NCI-H82 treated with DMSO at 0.1 percent for 48 hours (cell line): Measurements from ENCODE around the gene MRM1.

Experiments used
- DNase-seq: peaks from one replicate; lab custom pipeline; 2025; ENCODE audit not compliant: unreplicated experiment; lab: John Stamatoyannopoulos, UW

MRM1 gene, protein sequence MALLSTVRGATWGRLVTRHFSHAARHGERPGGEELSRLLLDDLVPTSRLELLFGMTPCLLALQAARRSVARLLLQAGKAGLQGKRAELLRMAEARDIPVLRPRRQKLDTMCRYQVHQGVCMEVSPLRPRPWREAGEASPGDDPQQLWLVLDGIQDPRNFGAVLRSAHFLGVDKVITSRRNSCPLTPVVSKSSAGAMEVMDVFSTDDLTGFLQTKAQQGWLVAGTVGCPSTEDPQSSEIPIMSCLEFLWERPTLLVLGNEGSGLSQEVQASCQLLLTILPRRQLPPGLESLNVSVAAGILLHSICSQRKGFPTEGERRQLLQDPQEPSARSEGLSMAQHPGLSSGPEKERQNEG

DNA sequence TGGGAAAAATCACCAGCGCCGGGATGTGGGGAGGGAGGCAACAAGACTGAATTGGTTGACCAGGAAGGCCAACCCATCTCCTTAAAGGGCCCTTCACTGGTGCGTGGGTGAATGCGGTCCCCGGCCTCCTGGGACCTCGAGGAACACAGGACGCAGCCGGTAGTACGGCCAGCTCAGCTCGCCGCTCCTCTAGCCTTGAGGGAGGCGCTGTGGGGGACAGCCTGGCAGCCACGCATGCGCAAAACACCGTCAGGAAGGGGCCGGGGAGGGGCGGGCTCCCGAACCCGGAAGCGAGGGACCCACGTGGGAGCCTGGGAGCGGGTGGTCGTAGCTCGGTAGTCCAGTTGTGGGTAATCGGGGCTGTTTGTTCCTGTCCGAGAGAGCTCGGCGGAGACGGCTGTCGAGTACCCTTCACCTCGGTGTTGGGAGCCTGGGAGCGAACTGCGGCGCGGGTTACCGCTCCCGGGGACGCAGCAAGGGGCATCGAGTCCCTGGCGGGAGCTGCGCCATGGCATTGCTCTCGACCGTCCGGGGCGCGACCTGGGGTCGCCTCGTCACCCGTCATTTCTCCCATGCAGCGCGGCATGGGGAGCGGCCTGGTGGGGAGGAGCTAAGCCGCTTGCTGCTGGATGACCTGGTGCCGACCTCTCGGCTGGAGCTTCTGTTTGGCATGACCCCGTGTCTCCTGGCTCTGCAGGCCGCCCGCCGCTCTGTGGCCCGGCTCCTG is at the start of gene MRM1:
Gene MRM1 (plus strand): TSS at position 281 of the 727 bp plus-strand sequence. CDS start 228 bp downstream, at position 509.
- peak; percentile 78 for DNase-seq

DNA sequence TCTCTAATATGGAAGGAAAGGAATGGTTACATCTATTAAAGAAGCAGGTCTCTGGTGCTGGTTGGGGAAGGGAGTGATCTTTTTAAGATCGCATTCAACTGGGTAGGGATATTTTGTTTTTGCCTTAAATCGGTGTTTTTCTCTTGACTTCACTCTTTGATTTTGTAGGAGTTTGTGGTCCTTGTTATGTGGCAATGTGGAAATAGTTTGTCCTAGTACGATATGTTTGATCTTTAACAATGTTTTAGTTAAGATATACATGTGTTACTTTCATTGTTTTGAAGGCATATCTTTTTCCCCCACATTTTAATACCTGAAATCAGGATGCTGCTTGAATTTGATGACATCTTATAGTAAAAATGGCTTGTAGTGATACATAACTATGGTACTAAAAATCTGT is 47.9 kb upstream of the MRM1 start:
- no peak for DNase-seq

DNA sequence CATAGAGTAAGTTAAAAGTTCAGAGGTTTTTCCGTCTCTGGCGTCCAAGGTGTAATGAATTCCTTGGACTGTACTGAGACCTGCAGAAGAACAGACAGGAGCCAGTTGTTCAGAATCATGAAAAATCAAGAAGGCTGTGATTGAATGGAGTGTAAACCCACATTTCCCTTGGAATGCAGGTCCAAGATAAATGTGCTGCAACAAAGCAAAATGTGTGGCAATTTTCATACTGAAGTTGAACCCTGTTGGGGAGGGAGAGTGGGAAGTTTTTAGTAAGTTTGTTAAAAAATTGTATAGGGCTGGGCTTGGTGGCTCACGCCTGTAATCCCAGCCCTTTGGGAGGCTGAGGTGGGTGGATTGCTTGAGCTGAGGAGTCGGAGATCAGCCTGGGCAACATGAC is 35.3 kb upstream of the MRM1 start:
- DNase-seq: no peak

DNA sequence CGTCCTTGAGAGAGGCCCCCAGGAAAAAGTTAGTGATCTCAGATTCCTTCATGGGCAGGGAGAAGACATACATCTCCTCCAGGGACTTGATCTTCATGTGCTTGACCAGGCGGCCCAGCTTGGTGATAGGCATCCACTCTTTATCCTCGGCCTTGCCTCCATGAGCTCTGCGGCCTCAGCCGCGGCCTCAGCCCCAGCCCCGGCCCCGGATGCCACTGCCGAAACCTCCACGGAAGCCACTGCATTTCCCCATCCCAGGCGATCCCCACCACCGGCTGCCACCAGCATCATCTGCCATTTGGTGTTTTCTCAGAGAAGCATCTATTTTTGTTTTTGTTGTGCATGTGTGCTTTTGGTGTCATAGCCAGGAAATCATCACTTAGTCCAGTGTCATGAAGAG is 26.4 kb upstream of the MRM1 start:
- DNase-seq: no peak

DNA sequence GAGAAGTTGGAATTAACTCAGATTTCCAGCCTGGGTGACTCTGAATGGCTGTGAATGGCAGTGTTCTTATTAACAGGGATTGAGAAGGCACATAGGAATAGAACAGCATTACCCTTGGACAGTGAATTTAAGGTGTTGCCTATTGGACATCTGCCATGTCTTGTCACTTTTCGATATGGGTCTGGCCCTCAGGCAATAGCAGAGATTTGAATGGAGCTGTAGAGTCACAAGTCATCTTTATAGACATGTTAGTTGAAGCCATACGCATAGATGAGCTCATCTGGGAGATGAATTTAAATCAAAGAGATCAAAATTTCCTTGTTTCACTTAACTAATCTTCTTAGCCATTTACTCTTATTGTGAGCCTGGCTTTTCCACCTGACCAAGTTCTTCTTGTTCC is 24.6 kb upstream of the MRM1 start:
- DNase-seq: no peak

DNA sequence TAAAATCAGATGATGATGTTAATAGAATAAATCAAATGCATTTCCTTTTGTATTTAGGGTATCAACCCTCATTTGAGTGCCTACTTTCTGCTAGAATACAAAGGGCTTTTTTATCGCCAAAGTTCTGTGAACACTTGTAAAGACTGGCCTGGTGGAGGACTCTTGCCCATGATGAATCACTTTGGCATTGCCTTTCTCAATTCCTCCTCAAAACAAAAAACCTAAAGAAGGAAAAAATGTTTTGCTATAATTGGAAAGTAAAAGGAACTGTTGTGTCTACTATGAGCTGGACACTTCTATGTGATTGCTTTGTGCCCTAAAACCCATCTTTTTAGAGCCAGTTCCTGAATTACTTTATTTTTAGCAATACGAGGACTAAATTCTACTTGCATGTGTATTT is 22.7 kb upstream of the MRM1 start:
- no peak for DNase-seq

DNA sequence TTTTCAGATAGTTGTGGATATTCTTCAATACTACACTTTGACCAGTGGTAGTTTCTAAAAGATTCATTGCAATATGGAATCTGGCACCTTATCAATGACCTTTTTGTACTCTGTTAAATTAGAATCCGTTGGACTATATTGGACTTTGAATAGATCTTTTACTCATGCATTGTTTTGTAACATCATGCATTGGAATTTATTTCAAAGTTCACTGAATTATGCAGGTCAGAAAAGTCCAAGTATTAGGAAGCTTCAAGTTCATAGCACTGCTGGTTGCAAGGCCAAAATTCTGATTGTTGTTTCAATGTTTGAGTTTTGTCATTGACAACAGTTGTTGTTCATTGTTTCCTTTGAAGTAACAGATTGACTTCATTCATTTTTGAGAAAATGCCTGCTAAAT is 17.6 kb upstream of the MRM1 start:
- DNase-seq: no peak

DNA sequence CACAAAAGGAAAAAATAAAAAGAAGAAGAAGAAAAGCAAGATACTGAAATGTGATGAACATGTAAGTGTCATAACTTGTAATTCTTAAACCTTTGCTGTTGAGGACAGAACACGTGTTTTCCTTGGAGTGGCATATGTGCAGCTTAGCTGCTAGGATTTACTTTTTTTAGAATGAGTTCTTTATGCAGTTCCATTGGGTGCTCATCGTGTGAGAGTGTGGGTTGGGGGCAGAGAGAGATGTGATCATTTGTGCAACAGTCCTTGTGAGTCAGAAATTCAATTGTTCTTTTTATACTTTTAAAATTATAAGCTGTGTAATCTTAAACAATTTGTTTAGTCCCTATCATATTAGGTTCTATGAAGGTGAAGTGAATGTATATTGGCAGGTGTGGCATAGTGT is 15.2 kb upstream of the MRM1 start:
- no peak for DNase-seq

DNA sequence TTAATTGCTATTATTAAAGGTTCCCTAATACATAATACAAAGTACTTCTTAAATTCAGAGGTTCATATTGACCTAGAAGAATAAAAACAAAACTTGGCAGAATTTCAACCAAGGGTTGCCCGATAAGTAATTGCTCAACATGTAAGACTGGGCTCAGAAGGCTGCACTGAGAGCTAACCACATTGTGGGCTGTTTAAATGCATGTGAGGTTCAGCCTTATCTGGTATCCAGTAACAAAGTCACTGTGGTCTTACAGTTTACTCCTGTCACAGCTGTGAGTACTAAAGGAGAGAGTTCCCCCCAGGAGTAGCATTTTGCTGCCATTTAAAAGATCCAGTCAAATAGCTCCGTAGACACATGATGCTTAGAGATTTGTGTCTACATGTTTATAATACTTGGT is 11.3 kb upstream of the MRM1 start:
- DNase-seq: no peak

DNA sequence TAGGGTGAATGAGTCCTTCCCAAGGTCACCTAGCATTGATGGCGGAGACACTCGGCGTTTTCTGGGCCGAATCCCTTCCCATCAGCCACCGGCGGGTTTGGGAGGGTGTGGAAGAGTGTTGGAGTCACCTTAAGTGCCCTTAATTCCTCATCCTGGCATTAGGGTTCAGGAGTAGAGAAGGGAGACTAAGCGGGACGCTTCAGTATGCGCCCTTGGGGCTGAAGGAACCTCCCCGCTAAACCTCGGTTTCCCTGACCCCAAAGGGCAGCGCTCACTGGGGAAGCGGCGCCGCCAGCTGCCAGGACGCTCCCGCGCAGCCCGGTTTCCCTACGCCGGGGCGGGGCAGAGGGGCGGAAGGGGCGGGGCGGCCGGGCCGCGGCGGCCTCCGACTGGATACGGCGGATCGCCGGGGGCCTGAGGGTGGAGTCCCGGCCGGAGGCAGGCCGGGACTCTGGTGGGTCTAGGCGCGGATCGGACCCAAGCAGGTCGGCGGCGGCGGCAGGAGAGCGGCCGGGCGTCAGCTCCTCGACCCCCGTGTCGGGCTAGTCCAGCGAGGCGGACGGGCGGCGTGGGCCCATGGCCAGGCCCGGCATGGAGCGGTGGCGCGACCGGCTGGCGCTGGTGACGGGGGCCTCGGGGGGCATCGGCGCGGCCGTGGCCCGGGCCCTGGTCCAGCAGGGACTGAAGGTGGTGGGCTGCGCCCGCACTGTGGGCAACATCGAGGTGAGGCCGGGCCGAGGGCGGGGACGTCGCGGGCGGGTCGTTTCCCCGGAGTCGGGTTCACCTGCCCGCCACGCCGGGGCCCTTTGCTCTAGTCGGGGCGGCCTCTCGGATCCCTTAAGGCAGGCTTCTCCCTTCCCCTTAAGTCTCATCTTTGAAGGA is 9.7 kb upstream of the MRM1 start, which contains the start of gene DHRS11:
Gene DHRS11 (plus strand): TSS at position 446 of the 882 bp plus-strand sequence. CDS start 131 bp downstream, at position 577.
- DNase-seq: peak; percentile 42

DNA sequence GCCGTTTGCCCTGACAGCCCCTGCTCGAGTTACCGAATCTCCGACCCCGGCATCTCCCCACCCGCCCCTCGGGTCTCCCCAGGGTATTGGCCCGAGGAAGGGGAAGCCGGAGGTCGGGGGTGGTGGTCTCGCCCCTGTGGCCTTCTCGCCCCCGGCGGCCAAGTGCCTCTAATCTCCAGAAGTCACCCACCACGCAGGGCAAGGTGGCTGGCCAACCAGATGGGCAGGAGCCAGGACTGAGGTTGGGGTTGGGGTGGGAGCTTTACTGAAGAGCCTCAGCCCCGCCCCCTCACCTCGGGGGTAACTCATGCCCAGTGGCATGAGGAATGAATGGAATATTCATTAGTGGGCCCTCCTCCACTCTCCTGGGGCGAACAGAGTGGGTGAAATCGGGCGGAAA is 9.1 kb upstream of the MRM1 start:
- no peak for DNase-seq

DNA sequence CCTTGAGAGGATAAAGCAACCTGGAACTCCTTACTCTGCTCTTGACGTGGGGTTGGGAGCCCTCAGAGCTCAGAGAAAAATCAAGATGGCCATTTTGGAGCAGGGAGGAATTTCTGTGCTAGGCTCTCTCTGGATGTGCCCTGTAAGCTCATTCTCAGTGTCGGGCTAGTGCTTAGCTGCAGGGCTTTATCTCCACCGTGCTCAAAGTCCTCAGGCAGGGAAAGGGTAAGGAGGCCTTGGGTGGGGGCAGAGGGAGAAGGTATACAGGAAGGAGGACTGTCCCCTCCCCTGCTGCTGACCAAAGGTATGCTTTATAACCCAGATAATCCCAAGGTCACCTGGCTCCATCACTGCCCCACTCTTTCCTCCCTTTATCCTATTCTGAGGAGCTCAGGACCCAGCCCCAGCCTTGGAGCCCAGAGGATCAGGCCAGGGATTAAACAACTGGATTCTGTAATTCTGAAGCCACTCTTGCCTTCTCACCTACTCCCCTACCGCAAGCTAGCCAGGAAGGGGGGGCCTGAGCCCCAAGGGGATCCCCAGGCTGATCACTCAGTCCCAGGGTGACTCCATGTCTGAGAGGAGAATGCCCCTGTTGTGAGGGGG is 8.6 kb upstream of the MRM1 start:
- DNase-seq: no peak

DNA sequence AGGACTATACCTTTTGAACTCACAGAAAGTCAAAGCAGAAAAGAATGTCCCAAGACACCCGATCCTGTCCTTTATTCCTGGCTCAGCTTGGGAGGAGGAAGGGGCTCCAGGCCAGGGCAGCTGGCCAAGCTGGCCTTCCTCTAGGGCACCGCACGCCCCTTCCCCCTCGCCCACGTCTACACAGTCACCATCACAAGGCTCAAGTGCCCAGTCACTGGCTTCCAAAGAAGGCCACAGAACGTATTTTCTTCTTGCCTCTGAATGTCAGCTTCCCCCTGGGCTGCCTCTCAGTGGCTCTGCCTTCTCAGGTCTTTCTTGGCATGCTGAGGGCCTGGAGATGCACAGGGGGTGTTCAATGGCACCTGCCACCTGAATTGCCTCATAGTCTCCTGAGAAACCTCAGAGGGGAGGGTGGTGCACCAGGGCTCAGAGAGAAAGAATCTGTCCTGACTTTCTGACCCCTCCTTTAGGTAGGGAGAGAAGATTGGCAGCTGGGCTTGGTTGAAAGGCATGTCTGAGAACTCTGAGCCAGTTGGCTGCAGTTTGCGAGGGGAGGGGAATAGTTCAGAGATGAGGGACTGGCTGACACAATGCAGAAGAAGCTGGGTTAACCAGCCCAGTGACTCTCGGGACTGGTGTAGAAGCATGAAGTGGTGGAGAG is 7.6 kb upstream of the MRM1 start:
- DNase-seq: no peak

DNA sequence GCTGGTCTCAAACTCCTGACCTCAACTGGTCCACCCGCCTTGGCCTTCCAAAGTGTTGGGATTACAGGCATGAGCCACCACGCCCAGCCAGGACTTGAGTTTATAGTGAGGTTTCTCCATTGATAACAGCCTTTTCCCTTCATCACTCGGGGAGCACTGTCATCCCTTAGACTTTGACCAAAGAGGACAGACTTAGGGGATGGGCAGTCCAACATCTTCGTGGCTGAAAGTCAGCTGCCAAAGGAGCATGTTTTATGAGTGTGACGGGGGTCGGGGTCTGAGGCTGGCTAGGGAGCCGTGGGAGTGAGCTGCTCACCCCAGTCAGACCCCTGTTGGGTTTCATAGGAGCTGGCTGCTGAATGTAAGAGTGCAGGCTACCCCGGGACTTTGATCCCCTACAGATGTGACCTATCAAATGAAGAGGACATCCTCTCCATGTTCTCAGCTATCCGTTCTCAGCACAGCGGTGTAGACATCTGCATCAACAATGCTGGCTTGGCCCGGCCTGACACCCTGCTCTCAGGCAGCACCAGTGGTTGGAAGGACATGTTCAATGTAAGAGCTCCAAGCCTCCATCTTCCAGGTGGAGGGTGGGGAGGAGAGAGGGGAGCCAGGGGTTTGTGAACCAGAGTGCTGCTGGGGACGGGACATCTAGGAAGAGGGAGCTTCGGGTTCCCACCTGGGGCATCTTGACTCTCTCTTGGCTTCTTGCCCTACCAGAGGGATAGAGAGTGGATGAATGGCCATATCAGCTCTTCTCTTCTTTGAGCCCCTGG is 6.6 kb upstream of the MRM1 start:
- DNase-seq: no peak

DNA sequence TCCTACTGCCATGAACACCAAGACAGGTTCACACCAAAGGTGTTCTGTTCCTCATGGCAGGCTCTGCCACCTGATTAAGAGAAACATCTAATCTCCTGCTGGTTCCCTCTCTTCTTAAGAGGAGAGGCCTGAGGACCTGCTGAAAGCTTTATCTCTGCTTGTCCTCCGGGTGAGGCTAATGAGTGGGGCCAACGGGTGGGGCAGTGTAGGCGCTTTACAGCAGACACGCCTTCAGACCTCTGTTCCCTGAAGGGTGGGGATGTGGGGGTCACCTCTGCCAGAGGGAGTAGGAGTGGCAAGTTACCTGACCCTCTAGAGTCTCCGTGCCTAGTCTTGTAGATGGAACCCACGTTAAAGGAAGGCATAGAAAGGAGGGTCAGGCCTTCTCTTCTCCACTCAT is 4.2 kb upstream of the MRM1 start:
- no peak for DNase-seq

DNA sequence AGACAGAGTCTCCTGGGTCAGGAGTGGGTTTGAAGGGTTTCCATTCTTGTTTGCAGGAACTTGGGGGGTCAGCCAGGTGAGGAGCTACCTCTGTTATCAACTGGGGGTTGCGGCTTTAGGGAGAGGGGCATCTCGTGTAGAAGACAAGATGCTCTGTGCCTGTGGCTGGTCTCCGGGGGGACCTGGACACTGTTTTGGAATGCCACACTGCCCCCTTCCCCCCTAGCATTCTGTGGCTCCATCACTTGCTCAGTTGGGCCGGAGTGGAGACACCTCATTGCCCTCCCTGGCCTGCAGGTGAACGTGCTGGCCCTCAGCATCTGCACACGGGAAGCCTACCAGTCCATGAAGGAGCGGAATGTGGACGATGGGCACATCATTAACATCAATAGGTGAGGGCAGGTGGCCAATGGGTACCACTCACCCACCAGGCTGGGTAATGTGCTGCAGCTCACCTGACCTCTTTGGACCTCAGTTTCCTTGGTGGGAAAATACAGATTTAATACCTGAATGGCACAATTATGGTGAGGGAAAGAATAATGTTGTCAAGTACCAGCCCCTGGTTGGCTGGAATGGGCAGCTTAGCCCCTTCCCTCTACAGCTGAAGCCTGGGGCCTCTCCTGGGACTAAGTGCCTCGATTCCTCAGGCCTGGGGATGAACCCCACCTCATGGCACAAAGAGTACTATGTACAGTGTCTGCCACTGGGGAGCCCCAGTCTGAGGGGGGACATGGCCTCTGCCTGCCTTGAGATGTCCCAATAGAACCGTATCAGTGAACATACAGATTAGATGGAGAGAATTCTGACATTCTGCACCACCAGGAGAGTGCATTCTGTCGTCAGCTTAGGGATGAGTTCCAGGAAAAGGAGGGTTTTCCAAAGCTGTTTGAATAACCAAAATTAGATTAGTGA is 3.3 kb upstream of the MRM1 start:
- no peak for DNase-seq

DNA sequence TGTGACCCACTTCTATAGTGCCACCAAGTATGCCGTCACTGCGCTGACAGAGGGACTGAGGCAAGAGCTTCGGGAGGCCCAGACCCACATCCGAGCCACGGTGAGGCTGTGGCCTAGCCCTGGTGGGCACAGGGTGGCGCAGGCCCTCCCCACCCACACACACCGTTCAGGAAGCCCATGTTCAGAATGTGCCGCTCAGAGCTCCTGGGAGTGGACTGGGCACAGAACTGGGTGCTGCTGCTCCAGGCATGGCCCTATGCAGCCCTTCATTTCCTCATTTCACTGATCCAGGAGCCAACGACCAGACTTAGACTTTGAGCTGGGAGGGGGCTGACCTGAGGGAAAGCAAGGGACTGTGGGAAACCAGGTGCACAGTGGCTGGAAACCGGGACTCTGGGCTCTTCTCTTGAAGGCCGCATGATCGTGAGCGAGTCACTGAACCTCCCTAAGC is 2.4 kb upstream of the MRM1 start:
- DNase-seq: no peak

DNA sequence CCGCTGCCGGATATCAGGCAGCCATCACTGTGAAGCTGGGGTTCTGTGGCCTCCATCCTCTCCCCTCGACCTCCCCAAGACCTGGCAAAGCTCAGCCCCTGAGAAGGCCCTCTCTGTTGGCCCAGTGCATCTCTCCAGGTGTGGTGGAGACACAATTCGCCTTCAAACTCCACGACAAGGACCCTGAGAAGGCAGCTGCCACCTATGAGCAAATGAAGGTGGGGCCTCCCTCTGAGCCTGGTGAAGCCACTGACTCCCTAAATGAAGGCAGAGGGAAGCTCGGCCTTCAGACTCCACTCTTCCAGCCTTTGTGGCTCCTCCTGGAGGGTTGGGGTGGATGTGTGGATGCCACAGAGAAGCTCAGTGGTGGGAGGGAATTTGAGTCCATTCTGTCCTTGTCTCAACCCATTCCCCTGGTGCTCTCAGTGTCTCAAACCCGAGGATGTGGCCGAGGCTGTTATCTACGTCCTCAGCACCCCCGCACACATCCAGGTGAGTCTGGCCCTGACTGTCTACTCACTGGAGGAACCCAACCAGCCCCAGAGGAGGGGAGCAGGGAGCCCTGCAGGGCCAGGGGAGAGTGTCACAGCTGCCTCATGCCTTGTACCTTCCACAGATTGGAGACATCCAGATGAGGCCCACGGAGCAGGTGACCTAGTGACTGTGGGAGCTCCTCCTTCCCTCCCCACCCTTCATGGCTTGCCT is 1.7 kb upstream of the MRM1 start:
- DNase-seq: no peak
